BE2C (cell line): ENCODE data around the gene KCNK5.

Experiments used
- DNase-seq: peaks from one replicate; pipeline ENCODE4 v3.0.0-alpha.2; 2020
- H3K27me3 ChIP-seq: fragments of 250-450 bp; sonication (Bioruptor Pico); 2 replicates; pipeline ENCODE4 v1.5.1; 2020; ENCODE audit warnings: mild to moderate bottlenecking
- H3K36me3 ChIP-seq: fragments of 250-450 bp; sonication (Bioruptor Pico); 2 replicates; pipeline ENCODE4 v1.5.1; 2020; ENCODE audit warnings: mild to moderate bottlenecking
- H3K4me1 ChIP-seq: fragments of 250-450 bp; sonication (Bioruptor Pico); 2 replicates; pipeline ENCODE4 v1.5.1; 2020
- H3K4me3 ChIP-seq: 2 replicates; pipeline ENCODE4 v1.5.1; 2011; ENCODE audit warnings: low read depth, low read length
- H3K9me3 ChIP-seq: fragments of 250-450 bp; sonication (Bioruptor Pico); 2 replicates; pipeline ENCODE4 v1.5.1; 2020
- CTCF ChIP-seq: IDR thresholded peaks from 2 replicates; pipeline ENCODE4 v1.5.1; 2012; ENCODE audit warnings: mild to moderate bottlenecking, low read depth, low read length

Gene KCNK5

DNA sequence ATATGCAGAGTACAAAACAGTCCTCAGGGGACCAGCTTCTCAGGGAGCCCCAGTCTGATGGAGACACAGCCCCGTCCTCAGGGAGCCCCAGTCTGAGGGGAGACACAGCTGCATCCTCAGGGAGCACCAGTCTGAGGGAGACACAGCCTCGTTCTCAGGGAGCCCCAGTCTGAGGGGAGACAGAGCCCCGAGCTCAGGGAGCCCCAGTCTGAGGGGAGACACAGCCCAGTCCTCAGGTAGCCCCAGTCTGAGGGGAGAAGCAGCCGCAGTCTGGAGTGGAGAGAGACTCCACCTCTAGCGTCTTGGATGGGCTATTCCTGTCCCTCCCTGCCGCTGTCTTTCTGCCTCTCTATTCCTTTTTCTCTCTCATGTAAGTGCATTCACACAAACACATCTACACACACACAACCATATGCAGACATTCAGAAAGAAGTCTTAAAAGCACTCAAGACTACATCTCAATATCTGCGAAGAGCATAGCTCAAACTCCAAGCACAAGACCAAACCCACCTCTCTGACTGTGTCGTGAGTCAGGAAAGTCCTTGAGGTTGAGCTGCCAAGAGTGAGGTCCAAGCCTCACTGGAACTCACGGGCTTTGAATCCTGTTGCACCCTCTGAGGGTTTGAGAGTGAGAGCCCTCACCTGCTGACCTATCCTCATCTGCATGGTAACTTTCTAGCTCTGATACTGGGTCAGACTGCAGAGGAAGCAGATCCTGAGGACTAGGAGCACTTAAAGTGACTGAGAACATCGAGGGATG lies 61.2 kb downstream of the KCNK5 start:
- Histone ChIP-seq H3K4me1 (no peaks in the 10 kb centered on the region), H3K4me3 (no peak overlapping the region), H3K27me3 (no peaks in the 10 kb centered on the region; the same call in 1 of the 2 replicates), H3K9me3 (no peaks in the 10 kb centered on the region), H3K36me3 (no peaks in the 10 kb centered on the region)
- no peak for TF ChIP-seq CTCF
- no peak for DNase-seq

GRCh38 chr6:39167321-39167720 lies 62.0 kb downstream of the KCNK5 start:
- H3K4me1 ChIP-seq = no peaks in the 10 kb centered on the region
- H3K36me3 ChIP-seq = no peaks in the 10 kb centered on the region
- no peaks in the 10 kb centered on the region for H3K9me3 ChIP-seq
- H3K4me3 ChIP-seq = no peak overlapping the region
- TF ChIP-seq CTCF = no peak
- H3K27me3 ChIP-seq = no peaks in the 10 kb centered on the region; the same call in 1 of the 2 replicates
- DNase-seq = no peak

DNA sequence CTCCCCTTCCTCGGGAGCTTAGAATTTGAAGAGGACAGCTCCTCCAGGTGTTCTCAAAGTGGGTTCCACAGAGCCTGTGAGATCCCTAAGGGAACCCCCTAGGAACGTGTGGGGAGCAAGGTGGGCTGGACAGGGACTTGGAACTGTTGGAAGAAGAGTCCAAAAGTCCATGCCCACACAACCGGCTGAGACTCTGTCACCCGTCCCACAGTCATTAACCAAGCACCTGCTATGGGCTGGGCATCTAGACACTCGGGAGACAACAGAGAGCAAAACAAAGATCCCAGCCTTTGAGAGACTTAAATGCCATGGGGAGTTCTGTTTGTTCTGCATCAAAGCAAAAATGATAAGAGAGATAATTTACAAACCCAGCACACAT lies 62.4 kb downstream of the KCNK5 start:
- DNase-seq = no peak
- TF ChIP-seq CTCF = no peak
- H3K36me3 ChIP-seq = no peaks in the 10 kb centered on the region
- H3K9me3 ChIP-seq = no peaks in the 10 kb centered on the region
- no peaks in the 10 kb centered on the region; the same call in 1 of the 2 replicates for H3K27me3 ChIP-seq
- H3K4me1 ChIP-seq = no peaks in the 10 kb centered on the region
- no peak overlapping the region for H3K4me3 ChIP-seq

- Histone ChIP-seq H3K4me3 (no peak overlapping the region), H3K9me3 (no peaks in the 10 kb centered on the region), H3K27me3 (no peaks in the 10 kb centered on the region; the same call in 1 of the 2 replicates), H3K4me1 (no peaks in the 10 kb centered on the region), H3K36me3 (no peaks in the 10 kb centered on the region)
- TF ChIP-seq CTCF = peak; percentile 85
- DNase-seq = peak; percentile 88
Observed at GRCh38 chr6:39166189-39166911, 62.9 kb downstream of the KCNK5 start.

GRCh38 chr6:39157511-39157910 lies 71.8 kb downstream of the KCNK5 start:
- Histone ChIP-seq H3K27me3 (peaks cover 11% of the 10 kb centered on the region), H3K9me3 (no peaks in the 10 kb centered on the region), H3K4me3 (no peak overlapping the region), H3K36me3 (no peaks in the 10 kb centered on the region), H3K4me1 (no peaks in the 10 kb centered on the region)
- no peak for DNase-seq
- TF ChIP-seq CTCF = peak; percentile 24

DNA sequence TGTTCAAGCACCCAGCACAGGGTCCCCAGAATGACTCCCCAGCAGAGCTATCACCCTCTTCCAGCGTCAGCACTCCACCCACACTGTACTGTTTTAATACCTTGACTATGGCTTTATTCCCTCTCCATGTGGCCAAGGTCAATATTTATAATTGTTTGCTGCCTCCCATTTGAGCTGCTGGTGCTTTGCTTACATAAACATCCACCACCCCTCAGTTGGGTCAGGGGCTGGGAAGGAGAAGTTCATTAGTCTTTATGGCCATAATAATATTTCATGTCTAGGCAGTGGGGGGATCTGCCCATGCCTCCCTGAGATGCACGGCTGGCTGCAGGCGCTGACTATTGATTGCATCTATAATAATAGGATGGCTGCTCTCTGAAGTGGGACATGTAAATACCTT lies 72.5 kb downstream of the KCNK5 start:
- peaks cover 18% of the 10 kb centered on the region for H3K27me3 ChIP-seq
- H3K9me3 ChIP-seq = no peaks in the 10 kb centered on the region
- H3K4me1 ChIP-seq = no peaks in the 10 kb centered on the region
- DNase-seq = no peak
- H3K4me3 ChIP-seq = no peak overlapping the region
- H3K36me3 ChIP-seq = no peaks in the 10 kb centered on the region
- no peak for TF ChIP-seq CTCF
